NCI-H526 treated with DMSO at 0.1 percent for 48 hours (cell line): ENCODE measurements around the gene SMPDL3B.
"Not testable (repeated sequence)": the region's sequence is repeated elsewhere in the genome, so short reads cannot be mapped to it uniquely, and the experiment has no call there.

Source experiments
- DNase-seq: peaks from one replicate; lab custom pipeline; 2025; lab: John Stamatoyannopoulos, UW

SMPDL3B gene

GRCh38 chr1:27970401-27970800 lies 35.6 kb downstream of the SMPDL3B start:
- DNase-seq, result no peak

DNA sequence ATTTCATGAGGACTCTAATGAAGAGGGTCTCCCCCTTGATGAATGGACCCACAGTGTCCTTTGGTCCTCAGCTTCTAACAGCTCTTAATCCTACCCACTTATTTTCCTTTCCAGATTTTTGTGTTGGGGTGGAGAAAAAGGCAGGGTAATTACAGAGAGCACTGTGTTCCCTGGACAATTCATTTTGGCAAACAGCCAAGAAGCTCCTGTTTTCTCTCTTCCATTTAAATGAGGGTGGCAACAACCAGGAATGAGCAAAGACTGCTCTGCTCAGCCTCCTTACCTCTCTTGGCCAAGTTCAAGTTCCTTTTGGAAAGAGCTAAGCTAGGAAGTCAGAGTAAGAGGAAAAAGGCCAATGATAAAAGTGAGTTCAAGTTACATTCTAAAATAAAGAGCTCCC lies 36.9 kb downstream of the SMPDL3B start:
- DNase-seq, result no peak

DNA sequence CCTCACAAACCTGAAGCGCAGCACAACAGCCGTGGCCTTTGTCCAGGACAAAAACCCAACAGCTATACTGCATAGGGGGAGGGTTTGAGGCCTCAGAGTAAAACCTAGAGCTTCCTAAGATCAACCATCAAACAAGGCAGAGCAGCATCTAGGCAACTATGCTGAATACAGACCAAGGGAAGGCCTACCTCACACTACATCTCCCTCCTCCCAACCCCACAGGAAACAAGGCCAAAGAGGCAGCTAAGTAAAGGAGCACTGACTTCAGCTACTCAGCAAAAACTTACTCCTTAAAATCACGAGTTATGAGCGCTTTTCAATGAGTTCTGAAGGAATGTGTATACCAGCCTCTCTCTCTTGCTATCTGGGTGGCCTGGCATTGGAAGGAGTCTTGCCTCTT lies 37.3 kb downstream of the SMPDL3B start:
- DNase-seq, result no peak

- no peak for DNase-seq
Measured at GRCh38 chr1:27973771-27974416, 39.1 kb downstream of the SMPDL3B start.

GRCh38 chr1:27974417-27974781 lies 39.6 kb downstream of the SMPDL3B start:
- DNase-seq, result no peak

DNA sequence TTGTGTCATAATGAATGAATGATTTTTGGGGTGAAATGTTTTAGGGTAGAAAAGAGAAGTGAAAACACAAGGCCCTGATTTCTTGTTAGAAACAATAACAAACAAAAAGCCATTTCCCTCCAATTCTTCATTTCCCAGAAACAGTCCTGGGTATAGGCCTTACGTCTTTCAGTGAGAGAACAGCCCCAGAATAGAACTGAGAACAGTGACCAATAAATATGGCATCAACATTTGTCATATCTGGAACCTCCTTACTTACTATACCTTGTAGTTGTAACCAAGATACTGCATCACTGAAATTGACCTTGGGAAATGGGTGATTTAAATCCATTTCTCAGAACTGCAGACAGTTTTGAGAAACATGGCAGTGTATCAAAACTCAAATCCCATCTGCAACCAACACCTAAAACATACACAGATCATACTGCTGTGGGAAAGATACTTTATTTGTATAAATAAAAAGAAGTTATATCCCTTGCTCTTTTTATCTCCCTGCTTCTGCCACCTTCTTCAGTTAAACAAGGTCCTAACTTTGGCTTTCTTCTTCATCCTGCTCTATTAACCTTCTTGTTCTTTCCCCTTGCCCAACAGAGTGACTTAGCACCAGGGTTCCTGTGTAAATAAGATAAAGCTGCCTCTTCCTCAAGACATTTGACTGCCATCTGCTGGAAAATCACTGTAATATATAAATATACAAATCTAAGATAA lies 44.5 kb downstream of the SMPDL3B start:
- no peak for DNase-seq

GRCh38 chr1:27979859-27980201 lies 45.0 kb downstream of the SMPDL3B start:
- DNase-seq, result no peak

GRCh38 chr1:27980216-27980845 lies 45.5 kb downstream of the SMPDL3B start:
- DNase-seq, result no peak

DNA sequence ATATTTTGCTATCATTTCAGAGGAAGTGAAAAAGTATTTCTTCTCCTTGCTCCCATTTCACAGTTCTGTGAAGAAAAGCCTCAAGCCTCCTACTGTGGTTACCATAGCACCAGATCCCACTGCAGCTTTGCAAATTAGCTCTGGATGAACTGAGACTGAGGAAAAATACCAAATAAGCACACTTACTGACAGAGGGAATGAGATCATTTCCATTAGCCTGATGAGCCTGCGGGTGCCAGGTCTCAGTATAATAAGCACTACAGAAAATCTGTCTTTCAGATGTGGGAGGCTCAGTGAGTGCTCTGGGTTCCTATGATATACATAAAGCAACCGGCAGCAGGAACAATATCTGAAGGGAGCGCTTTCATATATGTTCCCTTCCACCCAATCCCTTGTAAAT lies 46.3 kb downstream of the SMPDL3B start:
- no peak for DNase-seq

- no peak for DNase-seq
Measured at GRCh38 chr1:27990920-27991537, 56.2 kb downstream of the SMPDL3B start.

- DNase-seq, result no peak
Measured at GRCh38 chr1:27992276-27992675, 57.5 kb downstream of the SMPDL3B start.

GRCh38 chr1:27993241-27993640 lies 58.4 kb downstream of the SMPDL3B start:
- DNase-seq, result no peak

GRCh38 chr1:27994060-27994459 lies 59.3 kb downstream of the SMPDL3B start:
- no peak for DNase-seq

- not testable (repeated sequence) for DNase-seq
Measured at GRCh38 chr1:27994526-27994925, 59.7 kb downstream of the SMPDL3B start.

- DNase-seq, result no peak
Measured at GRCh38 chr1:27999055-27999454, 64.3 kb downstream of the SMPDL3B start.

DNA sequence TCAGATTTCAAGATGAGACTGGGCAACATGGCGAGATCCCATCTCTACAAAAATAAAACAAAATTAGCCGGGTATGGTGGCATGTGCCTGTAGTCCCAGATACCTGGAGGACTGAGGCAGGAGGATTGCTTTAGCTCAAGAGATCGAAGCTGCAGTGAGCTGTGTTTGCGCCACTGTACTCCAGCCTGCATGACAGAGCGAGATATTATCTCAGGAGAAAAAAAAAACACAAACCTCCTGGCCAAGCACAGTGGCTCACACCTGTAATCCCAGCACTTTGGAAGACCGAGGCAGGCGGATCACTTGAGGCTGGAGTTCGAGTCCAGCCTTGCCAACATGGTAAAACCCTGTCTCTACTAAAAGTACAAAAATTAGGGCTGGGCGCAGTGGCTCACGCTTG lies 67.8 kb downstream of the SMPDL3B start:
- DNase-seq, result no peak

DNA sequence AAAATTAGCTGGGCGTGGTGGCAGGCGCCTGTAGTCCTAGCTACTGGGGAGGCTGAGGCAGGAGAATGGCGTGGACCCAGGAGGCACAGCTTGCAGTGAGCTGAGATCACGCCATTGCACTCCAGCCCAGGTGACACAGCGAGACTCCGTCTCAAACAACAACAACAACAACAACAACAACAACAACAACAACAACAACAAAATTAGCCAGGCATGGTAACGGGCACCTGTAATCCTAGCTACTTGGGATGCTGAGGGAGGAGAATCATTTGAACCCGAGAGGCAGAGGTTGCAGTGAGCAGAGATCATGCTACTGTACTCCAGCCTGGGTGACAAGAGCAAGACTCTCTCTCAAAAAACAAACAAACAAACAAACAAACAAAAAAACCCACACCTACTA lies 68.3 kb downstream of the SMPDL3B start:
- DNase-seq, result not testable (repeated sequence)
